Fibroblast of villous mesenchyme (primary cell): ENCODE results near the gene FCHO1. TPM values are rescaled to one million over a fixed set of nuclear protein-coding genes. Genes with fewer than 3 reads are reported as not detected.

Experiments used
- DNase-seq: peaks from one replicate; pipeline ENCODE4 v3.0.0-alpha.2; 2010; ENCODE audit warnings: low read depth
- H3K4me3 ChIP-seq: 2 replicates; pipeline ENCODE4 v1.5.1; 2011; ENCODE audit warnings: low read depth, mild to moderate bottlenecking, low read length
- CTCF ChIP-seq: IDR thresholded peaks from 2 replicates; pipeline ENCODE4 v1.5.1; 2012; ENCODE audit warnings: low read depth, mild to moderate bottlenecking, low read length; ENCODE audit not compliant: insufficient read depth
- total RNA-seq: library from RNA; depleted of rRNA; stranded (reverse); fragments of >200 nt; gene quantifications from 2 replicates; pipeline ENCODE4 v1.2.3, GENCODE V29; 2012

The FCHO1 gene
- total RNA-seq, 1 donor, result 0.43 TPM

GRCh38 chr19:17802137-17802858, 51.0 kb downstream of the FCHO1 start:
- TF ChIP-seq CTCF, result no peak
- DNase-seq, result no peak
- no peak overlapping the region for H3K4me3 ChIP-seq

GRCh38 chr19:17803264-17803896, 52.1 kb downstream of the FCHO1 start:
- no peak overlapping the region for H3K4me3 ChIP-seq
- no peak for DNase-seq
- TF ChIP-seq CTCF, result no peak

GRCh38 chr19:17805427-17805826, 54.1 kb downstream of the FCHO1 start:
- DNase-seq, result no peak
- H3K4me3 ChIP-seq, result no peak overlapping the region
- no peak for TF ChIP-seq CTCF

- DNase-seq, result no peak
- TF ChIP-seq CTCF, result no peak
- H3K4me3 ChIP-seq, result no peak overlapping the region
Observed at GRCh38 chr19:17806945-17807344, 55.7 kb downstream of the FCHO1 start.

- no peak for DNase-seq
- TF ChIP-seq CTCF, result no peak
- H3K4me3 ChIP-seq, result no peak overlapping the region
Observed at GRCh38 chr19:17807731-17808316, 56.5 kb downstream of the FCHO1 start.

- no peak overlapping the region for H3K4me3 ChIP-seq
- no peak for TF ChIP-seq CTCF
- no peak for DNase-seq
Observed at GRCh38 chr19:17811103-17811502, 59.8 kb downstream of the FCHO1 start.
